Thoracic aorta (tissue), 2 donors: ENCODE data around the gene GALNT10. TPM values are rescaled to one million over a fixed set of nuclear protein-coding genes. Genes with fewer than 3 reads are reported as not detected.
"Not testable (repeated sequence)": the region's sequence is repeated elsewhere in the genome, so short reads cannot be mapped to it uniquely, and the experiment has no call there.

ENCODE experiments used
- ATAC-seq: fragments of 150-250 bp; one replicate; pipeline ENCODE4 v1.8.0; 2017; ENCODE audit warnings: low read depth; ENCODE audit not compliant: insufficient number of reproducible peaks, low FRiP score
- DNase-seq: peaks from one replicate; pipeline ENCODE4 v3.0.0-alpha.2; 2020; ENCODE audit warnings: low spot score
- H3K27ac ChIP-seq, 2 donors: fragments of 200-600 bp; sonication (generic); 1 replicate in 1 of 2; 2 replicates in 1 of 2; pipeline ENCODE4 v1.5.1; 2016; ENCODE audit warnings: mild to moderate bottlenecking in 2 of 2, moderate library complexity in 2 of 2
- H3K27me3 ChIP-seq: fragments of 200-600 bp; sonication (generic); replicated peaks from 2 replicates; pipeline ENCODE4 v1.6.0; 2016; ENCODE audit warnings: mild to moderate bottlenecking; ENCODE audit not compliant: insufficient read depth
- H3K36me3 ChIP-seq: fragments of 200-600 bp; sonication (generic); one replicate; pipeline ENCODE4 v1.5.1; 2016
- H3K4me1 ChIP-seq, 2 donors: fragments of 200-600 bp; sonication (generic); 1 replicate in 1 of 2; 2 replicates in 1 of 2; pipeline versions ENCODE4 v1.5.1 to v1.6.0; 2016; ENCODE audit warnings: low read depth in 2 of 2, mild to moderate bottlenecking in 1 of 2; ENCODE audit not compliant: control insufficient read depth in 1 of 2
- H3K4me3 ChIP-seq: fragments of 200-600 bp; sonication (generic); 2 replicates; pipeline ENCODE4 v1.5.1; 2016; ENCODE audit warnings: mild to moderate bottlenecking
- H3K9me3 ChIP-seq: fragments of 200-600 bp; sonication (generic); 2 replicates; pipeline ENCODE4 v1.5.1; 2016
- total RNA-seq, 2 donors: library from RNA; depleted of rRNA; stranded (reverse); fragments of >200 nt; gene quantifications; one replicate each; pipeline versions ENCODE4 v1.1.0 to v1.2.3, GENCODE V29; 2016
- TF ChIP-seq, protein P1 (sequence below): fragments of 200-600 bp; sonication (generic); IDR thresholded peaks from one replicate; pipeline ENCODE4 v1.5.1; 2019; ENCODE audit warnings: antibody characterized with exemption

GALNT10 gene
- total RNA-seq, 2 donors from 2014 or later = 43.0 to 52.7 TPM

DNA sequence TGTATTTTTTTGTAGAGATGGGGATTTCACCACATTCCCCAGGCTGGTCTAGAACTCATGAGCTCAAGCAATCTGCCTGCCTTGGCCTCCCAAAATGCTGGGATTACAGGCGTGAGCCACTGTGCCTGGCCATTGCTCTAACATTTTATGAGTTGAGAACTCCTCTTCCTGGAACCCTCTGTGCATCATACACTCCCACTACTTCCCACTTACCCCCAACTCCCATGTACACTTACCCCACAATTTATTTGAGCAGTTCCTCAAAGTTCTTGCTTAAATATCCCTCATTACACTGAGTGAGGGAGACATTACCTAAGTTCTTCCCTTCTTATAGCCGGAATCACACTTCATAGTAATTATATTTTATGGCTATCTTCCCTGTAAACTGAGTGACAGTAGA lies 42.9 kb upstream of the GALNT10 start:
- no peak for ATAC-seq
- Histone ChIP-seq H3K4me3 (no peak overlapping the region), H3K36me3 (no peaks in the 10 kb centered on the region), H3K4me1 (no peaks in the 10 kb centered on the region), H3K9me3 (no peaks in the 10 kb centered on the region), H3K27me3 (no peaks in the 10 kb centered on the region), H3K27ac (no peak overlapping the region)
- TF ChIP-seq, protein P1, sequence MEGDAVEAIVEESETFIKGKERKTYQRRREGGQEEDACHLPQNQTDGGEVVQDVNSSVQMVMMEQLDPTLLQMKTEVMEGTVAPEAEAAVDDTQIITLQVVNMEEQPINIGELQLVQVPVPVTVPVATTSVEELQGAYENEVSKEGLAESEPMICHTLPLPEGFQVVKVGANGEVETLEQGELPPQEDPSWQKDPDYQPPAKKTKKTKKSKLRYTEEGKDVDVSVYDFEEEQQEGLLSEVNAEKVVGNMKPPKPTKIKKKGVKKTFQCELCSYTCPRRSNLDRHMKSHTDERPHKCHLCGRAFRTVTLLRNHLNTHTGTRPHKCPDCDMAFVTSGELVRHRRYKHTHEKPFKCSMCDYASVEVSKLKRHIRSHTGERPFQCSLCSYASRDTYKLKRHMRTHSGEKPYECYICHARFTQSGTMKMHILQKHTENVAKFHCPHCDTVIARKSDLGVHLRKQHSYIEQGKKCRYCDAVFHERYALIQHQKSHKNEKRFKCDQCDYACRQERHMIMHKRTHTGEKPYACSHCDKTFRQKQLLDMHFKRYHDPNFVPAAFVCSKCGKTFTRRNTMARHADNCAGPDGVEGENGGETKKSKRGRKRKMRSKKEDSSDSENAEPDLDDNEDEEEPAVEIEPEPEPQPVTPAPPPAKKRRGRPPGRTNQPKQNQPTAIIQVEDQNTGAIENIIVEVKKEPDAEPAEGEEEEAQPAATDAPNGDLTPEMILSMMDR = no peak
- DNase-seq = no peak

DNA sequence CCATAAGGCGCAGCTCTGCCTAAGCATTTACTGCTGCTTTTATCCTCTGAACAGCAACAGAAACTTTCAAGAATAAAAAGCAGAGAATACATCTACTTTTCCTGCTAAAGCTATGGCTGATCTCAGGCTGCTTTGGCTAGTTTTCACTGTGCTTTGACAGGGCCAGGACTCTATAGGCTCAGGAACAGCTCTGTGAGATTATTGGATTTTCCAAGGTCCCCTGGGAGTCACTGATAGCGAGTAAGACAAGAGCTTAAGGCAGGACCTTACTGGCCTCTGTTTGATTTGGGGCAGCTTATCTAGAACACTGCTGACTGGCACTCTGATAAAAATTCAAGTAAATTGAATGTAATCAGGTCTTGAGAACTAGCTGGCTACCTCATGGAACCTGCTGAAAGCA lies 40.1 kb upstream of the GALNT10 start:
- not testable (repeated sequence) for H3K4me1 ChIP-seq, ATAC-seq, H3K27ac ChIP-seq, H3K36me3 ChIP-seq, H3K4me3 ChIP-seq, H3K9me3 ChIP-seq, H3K27me3 ChIP-seq, DNase-seq

DNA sequence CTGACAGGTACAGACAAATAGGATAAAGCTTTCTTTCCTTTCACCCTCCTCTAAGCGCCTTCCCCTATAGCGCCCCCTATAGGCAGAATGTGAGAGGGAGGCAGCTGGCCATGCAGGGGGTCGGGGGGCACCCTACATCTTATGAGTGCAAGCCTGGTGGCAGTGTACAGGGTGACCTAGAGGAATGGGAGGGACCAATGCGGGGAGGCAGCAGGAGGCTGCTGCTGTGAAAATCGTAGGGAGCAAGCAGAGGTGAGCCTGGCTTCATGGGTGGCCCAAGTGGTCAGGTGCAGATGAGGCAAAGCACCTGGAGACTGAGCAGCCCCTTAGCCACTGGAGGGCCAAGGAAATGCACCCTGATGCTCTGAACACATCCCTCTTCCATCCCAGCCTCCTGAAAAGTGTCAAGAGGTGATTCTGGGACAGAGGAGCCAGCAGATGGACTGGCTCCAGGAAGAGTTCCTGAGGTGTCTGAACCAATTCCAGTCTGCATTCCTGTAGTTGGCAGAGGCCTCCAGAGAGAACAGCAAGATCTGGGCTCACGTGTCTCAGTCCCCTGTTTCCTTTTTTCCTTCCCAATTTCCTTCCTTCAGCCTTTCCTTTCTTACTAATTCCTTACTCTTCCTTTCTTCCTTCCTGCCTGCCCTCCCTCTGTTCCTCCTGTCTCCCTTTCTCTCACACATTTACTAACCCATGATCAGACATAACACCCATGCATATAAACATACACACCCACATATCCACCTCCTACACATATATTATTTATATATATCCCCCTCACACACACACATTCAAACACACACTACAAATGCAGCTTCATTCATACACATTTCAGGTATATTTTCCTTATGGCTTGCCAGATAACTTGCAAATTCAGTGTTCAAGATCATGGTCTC lies 32.8 kb upstream of the GALNT10 start:
- ATAC-seq (no peak), DNase-seq (no peak)
- H3K27me3 ChIP-seq = no peaks in the 10 kb centered on the region

DNA sequence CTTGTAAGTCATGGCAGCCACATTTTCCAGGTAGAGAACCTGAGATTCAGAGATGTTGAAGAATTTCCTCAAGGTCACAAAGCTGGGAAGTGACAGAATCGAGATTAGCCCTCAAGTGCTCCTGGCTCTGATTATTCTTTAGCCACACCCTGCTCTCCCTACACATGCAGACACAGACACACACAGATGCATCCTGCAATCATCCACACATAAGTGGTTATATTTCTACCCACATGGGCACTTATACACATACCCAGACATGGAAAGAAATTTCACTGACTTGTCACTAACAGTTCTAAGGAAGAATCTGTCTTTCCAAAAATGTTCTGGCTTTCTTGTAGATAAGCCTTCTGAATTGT lies 32.2 kb upstream of the GALNT10 start:
- H3K4me3 ChIP-seq = no peak overlapping the region
- ATAC-seq = no peak
- no peak for DNase-seq
- no peaks in the 10 kb centered on the region for H3K4me1 ChIP-seq
- no peak overlapping the region for H3K27ac ChIP-seq
- TF ChIP-seq, protein P1 = no peak
- H3K36me3 ChIP-seq = no peaks in the 10 kb centered on the region
- H3K9me3 ChIP-seq = no peaks in the 10 kb centered on the region
- no peaks in the 10 kb centered on the region for H3K27me3 ChIP-seq

More for the DNA sequence above, 32.8 kb upstream of the GALNT10 start:
- Histone ChIP-seq H3K27ac (no peak overlapping the region), H3K4me3 (no peak overlapping the region), H3K4me1 (no peaks in the 10 kb centered on the region), H3K36me3 (no peaks in the 10 kb centered on the region), H3K9me3 (no peaks in the 10 kb centered on the region)
- TF ChIP-seq, protein P1 = no peak

DNA sequence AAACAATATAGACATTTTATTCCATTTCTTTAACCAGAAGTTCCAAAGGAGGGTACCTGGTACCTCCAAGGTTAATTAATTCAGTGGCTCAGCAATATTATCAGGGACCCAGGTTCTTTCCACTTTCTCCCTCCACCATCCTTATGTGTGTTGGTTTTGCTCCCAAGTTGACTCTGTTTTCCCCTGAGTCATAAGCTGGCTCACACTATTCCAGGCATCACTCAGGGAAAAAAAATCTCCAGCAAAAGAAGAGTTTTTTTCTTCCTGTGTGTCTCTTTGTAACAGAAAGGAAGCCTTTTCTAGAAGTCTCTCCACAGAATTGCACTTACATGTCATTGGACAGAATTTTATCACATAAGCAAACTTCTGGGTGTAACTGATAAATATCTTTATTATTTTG lies 31.2 kb upstream of the GALNT10 start:
- Histone ChIP-seq H3K9me3 (no peaks in the 10 kb centered on the region), H3K4me3 (no peak overlapping the region), H3K4me1 (no peaks in the 10 kb centered on the region), H3K27ac (no peak overlapping the region), H3K27me3 (no peaks in the 10 kb centered on the region), H3K36me3 (no peaks in the 10 kb centered on the region)
- TF ChIP-seq, protein P1 = no peak
- ATAC-seq = no peak
- DNase-seq = no peak
